Ovary (tissue), 9 donors: ENCODE results near the gene C4B. TPM values are rescaled to one million over a fixed set of nuclear protein-coding genes. Genes with fewer than 3 reads are reported as not detected.

Experiments used
- DNase-seq, 5 donors: peaks; one replicate each; pipeline ENCODE4 v3.0.0-alpha.2; 2019 to 2020
- H3K27ac ChIP-seq, 2 donors: fragments of 200-600 bp; one replicate each; pipeline versions ENCODE4 v1.5.1 to v1.8.0; 2019 to 2022
- H3K27me3 ChIP-seq: fragments of 200-600 bp; one replicate; pipeline ENCODE4 v1.8.0; 2022
- H3K36me3 ChIP-seq: fragments of 200-600 bp; sonication (generic); one replicate; pipeline ENCODE4 v1.5.1; 2019
- H3K4me1 ChIP-seq: one replicate; pipeline ENCODE4 v1.8.1; 2013; ENCODE audit warnings: mild to moderate bottlenecking, moderate library complexity; ENCODE audit not compliant: insufficient read depth
- H3K4me3 ChIP-seq: fragments of 200-600 bp; sonication (generic); one replicate; pipeline ENCODE4 v1.5.1; 2017
- H3K9me3 ChIP-seq, 2 donors: fragments of 200-600 bp in 1 of 2; sonication (generic) in 1 of 2; one replicate each; pipeline versions ENCODE4 v1.5.1 to v1.8.1; 2013 to 2019; ENCODE audit warnings: mild to moderate bottlenecking in 1 of 2, moderate library complexity in 1 of 2
- EP300 ChIP-seq: sonication (generic); formaldehyde crosslinking; IDR thresholded peaks from one replicate; pipeline ENCODE4 v1.6.1; 2017; ENCODE audit warnings: antibody characterized with exemption
- POLR2A ChIP-seq: fragments of 450-650 bp; IDR thresholded peaks from one replicate; pipeline ENCODE4 v1.6.1; 2017; ENCODE audit warnings: antibody characterized with exemption, mild to moderate bottlenecking, moderate library complexity
- WGBS, 3 donors: extraction: QIAGEN DNeasy Blood & Tissue Kit in 1 of 3; methylation state at CpG; one replicate each; pipeline versions ENCODE4 v1.1.5 to v1.1.7; 2013 to 2017; 5-methylcytosine and 5-hydroxymethylcytosine counted together
- intact Hi-C, 4 donors: fragments of 100-400 bp; cut with DNase I; formaldehyde crosslinking; loops; one replicate each; pipeline versions ENCODE4 v1.11.0 to v1.15.1; 2022 to 2023
- polyA plus RNA-seq, 2 donors: library from polyadenylated mRNA; stranded (reverse); fragments of 200-250 nt in 1 of 2; fragments of 350-450 nt in 1 of 2; fragmentation: Illumina TruSeq in 1 of 2; extraction: RNeasy Lipid Tissue Mini Kit (QIAGEN cat#74804) in 1 of 2; gene quantifications; one replicate each; pipeline ENCODE4 v1.2.3, GENCODE V29; 2013 to 2014
- total RNA-seq, 7 donors: library from RNA; depleted of rRNA in 2 of 7; stranded (reverse); fragments of >200 nt in 2 of 7; fragmentation: NEBNext Ultra II Directional in 3 of 7; extraction: Animal tissue kit (Norgen Biotek cat#: 25700) in 3 of 7; gene quantifications; one replicate each; pipeline versions ENCODE4 v1.1.0 to v1.2.4, GENCODE V29; 2016 to 2023
- TF ChIP-seq, protein P1 (sequence below), 3 donors: fragments of 450-650 bp in 2 of 3; fragments of 200-600 bp in 1 of 3; IDR thresholded peaks; one replicate each; pipeline versions ENCODE4 v1.5.1 to v1.8.0; 2016 to 2022; ENCODE audit warnings: antibody characterized with exemption in 3 of 3, mild to moderate bottlenecking in 1 of 3
- donor health status: DM: no; HTN: no; CAD: no; lungs with moderate emphysema.
- donor health status: DM: no; HTN: no; CAD: no.
- donor health status: Bipolar disorder and iron deficiency.
- donor health status: DM: yes; HTN: yes; CAD: no.
- donor health status: DM: no; HTN: no; CAD: no.
- donor health status: DM: yes; HTN: yes; CAD: no.

The C4B gene
- total and polyA plus RNA-seq, 9 donors = 97.4 to 1,673 (median 271) TPM

DNA sequence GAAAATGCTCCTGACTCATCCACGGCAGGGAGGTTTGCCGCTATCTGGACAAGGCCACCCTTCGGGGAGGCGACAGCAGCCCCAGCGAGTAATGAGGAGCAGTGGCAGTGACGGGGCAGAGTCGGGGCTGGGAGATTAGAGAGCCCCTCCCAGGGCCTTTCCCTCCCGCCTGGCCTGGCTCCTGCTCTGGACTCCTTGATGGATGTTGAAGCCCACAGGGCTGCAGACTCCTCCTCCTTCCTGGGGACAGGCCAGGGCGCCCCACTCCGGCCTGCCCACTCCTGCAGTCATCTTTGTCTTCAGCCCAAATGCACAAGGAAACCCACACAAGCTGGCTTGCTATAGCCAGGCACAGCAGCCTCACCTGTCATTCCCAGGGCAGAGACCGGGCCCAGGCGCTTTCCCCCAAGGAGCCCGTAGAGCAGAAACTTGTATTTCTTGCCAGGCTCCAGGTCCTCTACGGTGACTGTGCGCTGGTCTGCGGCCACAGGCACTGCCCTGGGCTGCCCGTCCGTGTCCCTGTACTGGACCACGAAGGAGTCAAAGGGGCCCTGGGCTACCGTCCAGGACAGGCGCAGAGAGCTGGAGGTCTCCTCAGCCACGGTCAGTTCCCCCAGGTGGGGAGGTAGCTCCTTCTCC is 31.3 kb downstream of the C4B start:
- H3K27me3 ChIP-seq = no peaks in the 10 kb centered on the region
- TF ChIP-seq EP300 (no peak), POLR2A (no peak)
- TF ChIP-seq, protein P1, sequence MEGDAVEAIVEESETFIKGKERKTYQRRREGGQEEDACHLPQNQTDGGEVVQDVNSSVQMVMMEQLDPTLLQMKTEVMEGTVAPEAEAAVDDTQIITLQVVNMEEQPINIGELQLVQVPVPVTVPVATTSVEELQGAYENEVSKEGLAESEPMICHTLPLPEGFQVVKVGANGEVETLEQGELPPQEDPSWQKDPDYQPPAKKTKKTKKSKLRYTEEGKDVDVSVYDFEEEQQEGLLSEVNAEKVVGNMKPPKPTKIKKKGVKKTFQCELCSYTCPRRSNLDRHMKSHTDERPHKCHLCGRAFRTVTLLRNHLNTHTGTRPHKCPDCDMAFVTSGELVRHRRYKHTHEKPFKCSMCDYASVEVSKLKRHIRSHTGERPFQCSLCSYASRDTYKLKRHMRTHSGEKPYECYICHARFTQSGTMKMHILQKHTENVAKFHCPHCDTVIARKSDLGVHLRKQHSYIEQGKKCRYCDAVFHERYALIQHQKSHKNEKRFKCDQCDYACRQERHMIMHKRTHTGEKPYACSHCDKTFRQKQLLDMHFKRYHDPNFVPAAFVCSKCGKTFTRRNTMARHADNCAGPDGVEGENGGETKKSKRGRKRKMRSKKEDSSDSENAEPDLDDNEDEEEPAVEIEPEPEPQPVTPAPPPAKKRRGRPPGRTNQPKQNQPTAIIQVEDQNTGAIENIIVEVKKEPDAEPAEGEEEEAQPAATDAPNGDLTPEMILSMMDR (IDR thresholded peaks at IDR 0.05) = no peak
- H3K9me3 ChIP-seq = no peaks in the 10 kb centered on the region
- H3K36me3 ChIP-seq = no peaks in the 10 kb centered on the region
- intact Hi-C loops = loop anchor here in 1 of 4 donors (2.0 kb wide), 1 partner anchor 67 kb away; no protein-coding TSS in a partner anchor
- WGBS, 3 donors = 72 to 84% (median 74%) methylated on average over 14 to 22 of the region's 22 CpGs
- peak overlapping the region; percentile 73 to 83 for H3K27ac ChIP-seq
- no peak overlapping the region for H3K4me3 ChIP-seq
- peaks cover 10% of the 10 kb centered on the region for H3K4me1 ChIP-seq
- peak in 2 of 5 donors; percentile 37 to 58 for DNase-seq

DNA sequence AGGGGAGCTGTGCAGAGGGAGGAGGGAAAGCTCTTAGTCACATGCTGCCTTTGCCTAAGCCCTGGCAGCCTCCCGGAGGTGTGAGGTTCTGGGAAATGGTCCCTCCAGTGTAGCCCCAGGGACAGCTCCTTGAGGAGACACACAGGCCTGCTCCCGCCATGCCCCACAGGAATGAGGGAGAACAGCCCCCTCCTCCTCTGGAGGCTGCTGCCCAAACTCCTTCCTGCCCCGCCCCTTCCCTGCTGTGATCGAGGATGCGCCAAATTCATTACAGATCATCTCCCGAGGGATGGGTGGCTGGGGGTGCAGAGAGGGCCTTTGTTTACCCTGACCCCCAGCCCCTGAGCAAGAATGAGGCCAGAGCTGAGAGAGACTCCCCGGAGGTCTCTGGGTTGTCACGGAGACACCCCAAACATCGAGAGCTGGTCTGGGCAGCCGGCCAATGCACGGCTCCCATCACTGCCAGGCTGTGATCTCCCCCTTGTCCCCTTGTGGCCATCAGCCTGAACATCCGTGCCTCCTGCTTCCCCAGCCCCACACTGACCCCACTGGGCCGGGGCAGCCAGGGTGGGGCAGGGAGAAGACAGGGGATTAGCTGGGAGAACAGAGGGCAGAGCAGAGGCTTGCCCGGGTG is 32.0 kb downstream of the C4B start:
- Histone ChIP-seq H3K27me3 (no peaks in the 10 kb centered on the region), H3K27ac (peak overlapping the region; percentile 73 to 83), H3K4me3 (no peak overlapping the region), H3K9me3 (no peaks in the 10 kb centered on the region), H3K4me1 (peaks cover 10% of the 10 kb centered on the region), H3K36me3 (no peaks in the 10 kb centered on the region)
- 28 to 40% (median 33%) methylated on average over 14 of the region's 14 CpGs for WGBS, 3 donors
- intact Hi-C loops = loop anchor here in 1 of 4 donors (2.0 kb wide), 1 partner anchor 66 kb away; no protein-coding TSS in a partner anchor
- TF ChIP-seq, protein P1 (IDR thresholded peaks at IDR 0.05) = no peak
- no peak for TF ChIP-seq POLR2A
- no peak for TF ChIP-seq EP300
- DNase-seq = peak; percentile 67 to 78 (median 77)

DNA sequence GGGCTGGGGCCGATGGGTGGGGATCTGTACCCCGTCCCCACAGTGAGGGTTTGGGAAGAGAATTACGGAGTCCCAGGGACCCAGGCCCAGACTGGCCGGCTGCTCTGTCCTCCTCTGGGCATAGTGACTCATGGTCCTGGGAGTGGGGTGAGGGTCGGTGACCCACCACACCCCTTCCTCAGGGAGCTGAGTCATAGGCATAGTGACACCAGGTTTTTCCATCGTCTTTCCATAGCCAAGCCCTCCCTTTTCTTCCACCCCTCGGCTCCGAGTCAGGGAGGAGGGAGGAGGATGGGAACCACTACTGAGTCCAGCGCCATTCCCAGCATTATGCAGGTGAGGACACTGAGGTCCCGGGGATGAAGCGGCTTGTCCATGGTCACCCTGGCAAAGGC is 32.5 kb downstream of the C4B start:
- peak in 4 of 5 donors; percentile 67 to 88 (median 72) for DNase-seq
- no peak overlapping the region for H3K4me3 ChIP-seq
- 35 to 38% (median 37%) methylated on average over 11 of the region's 11 CpGs for WGBS, 3 donors
- TF ChIP-seq, protein P1 (IDR thresholded peaks at IDR 0.05) = no peak
- TF ChIP-seq POLR2A = peak; percentile 19
- TF ChIP-seq EP300 = peak; percentile 30
- H3K27ac ChIP-seq = peak overlapping the region; percentile 73 to 83
- no peaks in the 10 kb centered on the region for H3K9me3 ChIP-seq
- peaks cover 10% of the 10 kb centered on the region for H3K4me1 ChIP-seq
- no peaks in the 10 kb centered on the region for H3K36me3 ChIP-seq
- intact Hi-C loops = loop anchor here in 1 of 4 donors (2.0 kb wide), 1 partner anchor 66 kb away; no protein-coding TSS in a partner anchor
- no peaks in the 10 kb centered on the region for H3K27me3 ChIP-seq

DNA sequence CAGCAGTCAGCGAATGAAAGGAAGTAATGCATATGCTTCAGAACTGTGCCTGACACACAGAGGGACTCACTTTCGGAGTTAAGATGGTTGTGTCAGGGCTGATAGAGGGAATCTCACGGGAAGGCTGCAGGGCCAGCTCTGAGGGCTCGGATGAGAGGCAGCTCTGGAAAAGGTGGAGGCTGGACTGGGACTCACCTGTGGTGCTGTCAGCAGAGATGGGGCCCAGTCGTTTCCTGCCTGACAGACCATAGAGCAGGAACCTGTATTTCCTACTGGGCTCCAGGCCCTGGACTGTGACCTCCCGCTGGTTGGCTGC is 32.9 kb downstream of the C4B start:
- WGBS, 3 donors = 79 to 85% (median 81%) methylated on average over 6 of the region's 6 CpGs
- intact Hi-C loops = loop anchor here in 1 of 4 donors (2.0 kb wide), 1 partner anchor 65 kb away; no protein-coding TSS in a partner anchor
- peak overlapping the region; percentile 73 to 83 for H3K27ac ChIP-seq

More for the DNA sequence above, 32.9 kb downstream of the C4B start:
- no peak for TF ChIP-seq EP300
- TF ChIP-seq, protein P1 (IDR thresholded peaks at IDR 0.05) = no peak
- TF ChIP-seq POLR2A = no peak
- peaks cover 10% of the 10 kb centered on the region for H3K4me1 ChIP-seq
- no peak overlapping the region for H3K4me3 ChIP-seq
- H3K9me3 ChIP-seq = no peaks in the 10 kb centered on the region
- no peaks in the 10 kb centered on the region for H3K36me3 ChIP-seq
- DNase-seq = peak in 1 of 5 donors; percentile 40
- no peaks in the 10 kb centered on the region for H3K27me3 ChIP-seq
